ENCODE data around the gene PYGL. TPM values are rescaled to one million over a fixed set of nuclear protein-coding genes. Genes with fewer than 3 reads are reported as not detected.
"Not testable (repeated sequence)": the region's sequence is repeated elsewhere in the genome, so short reads cannot be mapped to it uniquely, and the experiment has no call there.

PYGL gene
- total RNA-seq, 2 experiments from 2014 or later = not detected

DNA sequence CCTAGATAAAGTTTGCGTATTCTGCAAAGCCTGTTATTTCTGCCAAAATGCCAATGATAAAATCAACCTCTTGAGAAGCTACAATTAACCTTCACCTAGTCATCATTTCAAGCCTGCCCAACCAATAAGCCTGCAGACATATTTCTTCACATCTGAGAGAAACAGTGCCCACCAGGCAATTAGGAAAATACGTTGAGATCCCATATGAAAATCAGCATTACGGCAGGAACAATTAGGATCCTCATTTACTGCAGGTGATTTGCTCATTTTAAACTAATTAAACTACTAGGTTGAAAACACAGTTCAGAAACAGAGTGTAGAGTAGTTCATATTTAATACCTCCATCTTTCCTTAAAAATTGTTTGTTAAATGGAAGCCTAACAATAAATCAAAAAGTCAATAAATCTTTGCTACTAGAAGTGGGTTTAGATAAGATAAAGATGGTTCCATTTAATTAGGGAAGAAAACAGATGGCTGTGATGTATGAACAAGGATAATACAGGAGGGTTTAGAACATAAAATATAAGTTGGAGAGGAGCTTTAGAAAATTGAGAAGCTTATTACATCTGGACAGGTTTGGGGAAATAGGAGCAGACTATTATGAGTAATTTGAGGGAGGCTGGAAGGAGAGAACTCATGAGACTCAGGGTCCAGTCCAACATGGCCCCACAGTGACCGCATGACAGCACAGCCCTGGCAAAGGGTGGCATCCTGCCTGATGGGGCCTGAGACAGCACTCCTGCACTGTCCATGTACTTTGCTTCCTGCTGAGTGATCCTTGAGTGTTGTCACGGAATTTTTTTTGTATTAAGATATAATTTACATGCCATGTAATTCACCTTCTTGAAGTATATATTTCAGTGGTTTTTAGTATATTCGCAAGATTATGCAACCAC, 26.9 kb upstream of the PYGL start:
- ChIA-PET POLR2A (no interaction called here), CTCF (interaction anchor here (0.6 kb wide), 1 partner anchor 197 kb away, joined by 3 read pairs; no protein-coding TSS in a partner anchor)
- H3K4me3 Mint-ChIP-seq = no peak overlapping the region
- H3K27me3 Mint-ChIP-seq (ENCODE audit: low read depth) = peaks cover 3% of the 10 kb centered on the region
- no peaks in the 10 kb centered on the region for H3K36me3 Mint-ChIP-seq (ENCODE audit: low read depth)
- no peaks in the 10 kb centered on the region for H3K4me1 Mint-ChIP-seq (ENCODE audit: low read depth)
- no peak for ATAC-seq
- no peaks in the 10 kb centered on the region for H3K9me3 Mint-ChIP-seq (ENCODE audit: insufficient read depth)
- DNase-seq = no peak
- H3K27ac Mint-ChIP-seq = no peak overlapping the region

DNA sequence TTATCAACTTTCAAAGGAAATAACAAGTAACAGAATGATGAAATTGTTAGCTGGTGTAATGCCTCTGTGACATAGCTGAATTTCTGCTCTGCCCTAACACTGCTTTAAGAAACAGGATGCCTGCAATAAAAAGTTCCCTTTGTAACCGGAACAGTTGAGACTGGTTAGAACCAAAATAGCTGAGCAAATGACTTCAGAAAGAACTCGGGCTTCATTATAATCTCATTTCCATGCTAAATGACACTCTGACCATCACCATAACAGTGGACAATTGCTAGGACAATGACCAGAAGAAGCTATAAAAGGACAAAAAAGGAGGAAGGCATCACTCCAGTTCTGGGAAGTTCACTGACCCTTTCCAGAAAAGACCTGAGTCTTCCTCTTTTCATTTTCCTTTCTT, 23.5 kb upstream of the PYGL start:
- peaks cover 2% of the 10 kb centered on the region for H3K27me3 Mint-ChIP-seq (ENCODE audit: low read depth)
- no peak overlapping the region for H3K4me3 Mint-ChIP-seq
- CTCF ChIA-PET = no interaction called here
- no peaks in the 10 kb centered on the region for H3K9me3 Mint-ChIP-seq (ENCODE audit: insufficient read depth)
- no peak for ATAC-seq
- no peaks in the 10 kb centered on the region for H3K36me3 Mint-ChIP-seq (ENCODE audit: low read depth)
- no peak for DNase-seq
- no peaks in the 10 kb centered on the region for H3K4me1 Mint-ChIP-seq (ENCODE audit: low read depth)
- no peak overlapping the region for H3K27ac Mint-ChIP-seq
- POLR2A ChIA-PET = no interaction called here

DNA sequence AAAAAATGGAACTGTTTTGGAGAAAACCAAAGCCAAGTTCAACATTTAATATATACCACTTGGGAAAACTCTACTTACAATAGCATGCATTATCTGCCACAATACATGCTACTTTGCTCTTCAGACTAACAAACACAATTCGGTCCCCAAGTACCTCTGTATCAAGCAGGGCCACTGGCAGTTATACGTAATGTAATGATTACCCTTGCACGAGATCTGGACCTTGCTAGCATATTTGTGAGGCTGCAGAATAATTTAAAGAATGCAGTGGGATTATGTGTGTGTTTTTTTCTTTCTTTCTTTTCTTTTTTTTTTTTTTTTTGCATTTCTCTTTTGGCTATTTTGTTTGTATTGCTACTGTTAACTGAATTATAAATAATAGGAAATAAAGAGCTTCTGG, 22.8 kb upstream of the PYGL start:
- Mint-ChIP-seq H3K27ac (no peak overlapping the region), H3K36me3 (ENCODE audit: low read depth) (no peaks in the 10 kb centered on the region), H3K9me3 (ENCODE audit: insufficient read depth) (no peaks in the 10 kb centered on the region), H3K4me3 (no peak overlapping the region), H3K27me3 (ENCODE audit: low read depth) (peaks cover 2% of the 10 kb centered on the region), H3K4me1 (ENCODE audit: low read depth) (no peaks in the 10 kb centered on the region)
- ATAC-seq (no peak), DNase-seq (no peak)
- CTCF ChIA-PET = no interaction called here
- POLR2A ChIA-PET = no interaction called here

DNA sequence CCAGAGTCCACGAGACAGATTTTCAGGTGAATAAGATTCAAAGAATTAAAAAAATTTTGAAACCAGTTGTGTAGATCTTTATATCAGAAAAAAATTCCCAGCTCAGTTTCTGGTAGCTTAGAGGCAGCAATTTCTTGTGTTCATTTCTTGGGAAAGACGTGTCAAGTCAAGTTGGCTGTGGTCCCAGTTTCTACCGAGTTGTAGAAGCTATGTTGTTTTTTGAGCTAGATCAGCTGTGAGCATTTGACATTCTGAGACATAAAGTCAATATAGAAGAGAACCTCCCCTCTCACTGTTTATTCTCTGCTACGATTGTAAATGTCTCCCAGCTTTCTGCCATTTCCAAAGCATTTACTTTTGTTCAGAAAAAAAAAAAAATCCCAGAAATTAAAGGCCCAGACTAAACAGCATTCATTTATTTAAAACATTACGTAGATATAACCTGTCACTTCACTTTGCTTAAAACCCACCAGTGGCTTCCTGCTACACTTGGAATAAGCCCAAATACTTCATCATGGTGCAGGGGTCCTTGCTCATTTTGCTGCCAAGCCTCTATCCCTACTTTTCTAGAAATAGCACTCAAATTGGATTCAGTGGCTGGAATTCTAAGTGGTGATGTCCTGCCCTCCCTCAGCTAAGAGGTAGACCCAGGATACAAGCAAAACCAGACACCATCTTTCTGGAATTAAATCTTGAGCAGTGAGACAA, 20.6 kb upstream of the PYGL start:
- H3K4me3 Mint-ChIP-seq = no peak overlapping the region
- no peak for DNase-seq
- CTCF ChIA-PET = no interaction called here
- POLR2A ChIA-PET = no interaction called here
- peaks cover 2% of the 10 kb centered on the region for H3K27me3 Mint-ChIP-seq (ENCODE audit: low read depth)
- H3K9me3 Mint-ChIP-seq (ENCODE audit: insufficient read depth) = no peaks in the 10 kb centered on the region
- H3K27ac Mint-ChIP-seq = no peak overlapping the region
- no peaks in the 10 kb centered on the region for H3K4me1 Mint-ChIP-seq (ENCODE audit: low read depth)
- H3K36me3 Mint-ChIP-seq (ENCODE audit: low read depth) = no peaks in the 10 kb centered on the region
- ATAC-seq = no peak

DNA sequence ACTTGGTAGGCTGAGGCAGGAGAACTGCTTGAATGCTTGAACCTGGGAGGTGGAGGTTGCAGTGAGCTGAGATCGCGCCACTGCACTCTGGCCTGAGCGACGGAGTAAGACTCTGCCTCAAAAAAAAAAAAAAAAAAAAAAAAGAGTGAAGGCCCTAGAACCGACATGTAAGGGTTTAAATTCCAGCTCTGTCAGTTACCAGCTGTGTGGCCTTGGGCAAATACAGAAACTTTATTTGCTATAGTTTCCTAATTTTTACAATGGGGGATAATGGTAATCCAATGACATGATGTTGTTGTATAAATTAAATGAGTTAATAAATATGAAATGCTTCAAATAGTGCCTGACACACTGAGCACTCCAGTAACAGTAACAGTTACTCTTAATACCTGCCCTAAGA, 19.6 kb upstream of the PYGL start:
- CTCF ChIA-PET = no interaction called here
- H3K27ac Mint-ChIP-seq = no peak overlapping the region

DNA sequence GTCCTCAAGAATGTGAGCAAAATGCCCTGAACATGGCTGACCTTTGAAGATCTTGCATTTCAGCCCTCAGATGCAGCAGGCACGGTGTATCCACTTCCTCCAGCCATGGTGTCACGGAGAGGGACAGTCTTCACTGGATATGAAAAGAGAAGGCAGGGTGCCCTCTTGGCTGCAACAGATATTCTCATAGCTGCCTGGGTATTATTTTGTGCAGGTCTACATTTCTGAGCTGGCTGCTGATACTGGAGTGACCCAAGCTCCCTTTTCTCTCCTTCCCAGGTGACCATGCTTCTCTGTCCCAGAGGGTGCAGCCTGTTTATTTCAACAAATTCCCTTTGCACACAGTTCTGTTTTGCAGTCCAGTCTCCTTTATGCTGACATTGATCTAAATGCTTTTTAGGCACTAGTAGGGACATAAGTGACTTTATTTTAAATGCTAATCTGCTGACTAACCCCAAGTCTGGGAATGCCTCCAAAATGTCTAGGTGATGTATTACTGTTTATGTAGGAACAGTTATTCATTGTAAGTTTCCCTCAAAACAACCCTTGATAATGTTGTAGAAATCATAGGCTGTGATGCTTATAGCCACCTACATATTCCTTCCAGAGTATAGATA, 17.4 kb upstream of the PYGL start:
- ATAC-seq (no peak), DNase-seq (no peak)
- H3K36me3 Mint-ChIP-seq (ENCODE audit: low read depth) = no peaks in the 10 kb centered on the region
- H3K27me3 Mint-ChIP-seq (ENCODE audit: low read depth) = no peaks in the 10 kb centered on the region
- H3K27ac Mint-ChIP-seq = no peak overlapping the region
- no peaks in the 10 kb centered on the region for H3K4me1 Mint-ChIP-seq (ENCODE audit: low read depth)
- no peak overlapping the region for H3K4me3 Mint-ChIP-seq
- ChIA-PET CTCF (no interaction called here), POLR2A (no interaction called here)
- no peaks in the 10 kb centered on the region for H3K9me3 Mint-ChIP-seq (ENCODE audit: insufficient read depth)

More for the DNA sequence above, 19.6 kb upstream of the PYGL start:
- ATAC-seq (no peak), DNase-seq (no peak)
- H3K36me3 Mint-ChIP-seq (ENCODE audit: low read depth) = no peaks in the 10 kb centered on the region
- H3K4me3 Mint-ChIP-seq = no peak overlapping the region
- peaks cover 2% of the 10 kb centered on the region for H3K27me3 Mint-ChIP-seq (ENCODE audit: low read depth)
- H3K9me3 Mint-ChIP-seq (ENCODE audit: insufficient read depth) = no peaks in the 10 kb centered on the region
- POLR2A ChIA-PET = no interaction called here
- H3K4me1 Mint-ChIP-seq (ENCODE audit: low read depth) = no peaks in the 10 kb centered on the region

DNA sequence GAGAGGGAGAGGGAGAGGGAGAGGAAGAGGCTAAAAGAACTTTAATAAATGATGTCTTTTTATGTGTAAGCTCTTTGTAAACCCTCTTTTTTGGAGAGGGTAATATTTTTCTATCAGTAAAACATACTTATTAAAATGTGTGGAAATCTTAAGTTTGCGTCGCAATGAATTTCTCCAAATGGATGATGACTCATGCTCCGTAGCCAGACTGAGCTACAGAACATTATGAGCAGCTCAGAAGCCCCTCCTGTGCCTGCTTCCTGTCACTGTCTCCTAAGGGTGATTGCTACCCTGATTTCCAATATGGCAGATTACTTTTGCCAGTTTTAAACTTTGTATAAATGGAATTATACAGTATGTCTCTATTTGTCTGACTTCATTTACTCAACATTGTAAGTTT, 13.0 kb upstream of the PYGL start:
- ChIA-PET POLR2A (interaction anchor here (0.8 kb wide), 1 partner anchor 9 kb away, joined by 3 read pairs; no protein-coding TSS in a partner anchor), CTCF (no interaction called here)
- no peak for DNase-seq
- Mint-ChIP-seq H3K36me3 (ENCODE audit: low read depth) (no peaks in the 10 kb centered on the region), H3K27ac (no peak overlapping the region), H3K27me3 (ENCODE audit: low read depth) (peaks cover 4% of the 10 kb centered on the region), H3K9me3 (ENCODE audit: insufficient read depth) (no peaks in the 10 kb centered on the region), H3K4me3 (no peak overlapping the region), H3K4me1 (ENCODE audit: low read depth) (no peaks in the 10 kb centered on the region)
- ATAC-seq = no peak

DNA sequence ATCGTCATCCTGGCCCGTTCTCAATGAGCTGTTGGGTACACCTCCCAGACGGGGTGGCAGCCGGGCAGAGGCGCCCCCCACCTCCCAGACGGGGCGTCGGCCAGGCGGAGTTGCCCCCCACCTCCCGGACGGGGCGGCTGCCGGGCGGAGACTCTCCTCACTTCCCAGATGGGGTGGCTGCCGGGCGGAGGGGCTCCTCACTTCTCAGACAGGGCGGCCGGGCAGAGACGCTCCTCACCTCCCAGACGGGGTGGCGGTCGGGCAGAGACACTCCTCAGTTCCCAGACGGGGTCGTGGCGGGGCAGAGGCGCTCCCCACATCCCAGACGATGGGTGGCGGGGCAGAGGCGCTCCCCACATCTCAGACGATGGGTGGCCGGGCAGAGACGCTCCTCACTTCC, 12.1 kb upstream of the PYGL start:
- H3K36me3 Mint-ChIP-seq (ENCODE audit: low read depth); H3K4me3 Mint-ChIP-seq; H3K27me3 Mint-ChIP-seq (ENCODE audit: low read depth); CTCF ChIA-PET; H3K4me1 Mint-ChIP-seq (ENCODE audit: low read depth); H3K27ac Mint-ChIP-seq; H3K9me3 Mint-ChIP-seq (ENCODE audit: insufficient read depth); POLR2A ChIA-PET; DNase-seq; ATAC-seq: not testable (repeated sequence)

DNA sequence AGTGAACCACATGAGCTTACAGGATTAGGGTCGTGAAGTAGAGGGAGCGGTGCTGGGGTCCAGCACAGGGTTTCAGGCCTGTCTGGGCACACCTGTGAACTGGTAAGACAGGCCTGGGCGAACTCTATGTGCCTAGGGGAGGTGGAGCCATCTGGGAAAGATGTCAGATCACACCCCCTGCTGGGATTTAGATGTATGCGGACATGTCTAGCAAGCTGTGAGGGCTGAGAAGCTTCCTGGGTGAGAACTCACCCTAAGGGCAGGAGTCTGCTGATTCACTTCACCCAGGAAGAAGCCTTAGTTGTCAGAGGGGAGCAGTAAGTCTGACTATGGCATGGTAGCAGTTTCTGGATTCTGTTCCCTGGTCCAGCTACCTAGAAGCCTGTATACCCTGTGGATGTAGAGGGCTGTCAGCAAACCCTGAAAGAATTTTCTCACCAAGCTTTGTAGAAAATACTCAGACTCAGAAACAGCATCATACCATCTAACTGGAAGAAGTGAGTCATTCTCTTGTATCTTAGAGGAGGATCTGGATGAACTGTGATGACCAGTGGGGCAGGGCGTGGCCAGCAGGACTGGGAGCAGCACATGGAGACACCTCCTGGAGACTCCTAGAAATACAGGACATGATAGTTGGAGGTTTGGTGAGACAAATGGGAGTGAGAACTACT, 11.2 kb upstream of the PYGL start:
- CTCF ChIA-PET = interaction anchor here (1.0 kb wide), 1 partner anchor 29 kb away, joined by 3 read pairs; no protein-coding TSS in a partner anchor
- H3K9me3 Mint-ChIP-seq (ENCODE audit: insufficient read depth) = no peaks in the 10 kb centered on the region
- POLR2A ChIA-PET = interaction anchor here (0.6 kb wide), 1 partner anchor 164 kb away, joined by 6 read pairs; no protein-coding TSS in a partner anchor
- no peak overlapping the region for H3K4me3 Mint-ChIP-seq
- no peaks in the 10 kb centered on the region for H3K36me3 Mint-ChIP-seq (ENCODE audit: low read depth)
- H3K4me1 Mint-ChIP-seq (ENCODE audit: low read depth) = no peaks in the 10 kb centered on the region
- ATAC-seq (no peak), DNase-seq (no peak)
- peaks cover 4% of the 10 kb centered on the region for H3K27me3 Mint-ChIP-seq (ENCODE audit: low read depth)
- H3K27ac Mint-ChIP-seq = no peak overlapping the region

DNA sequence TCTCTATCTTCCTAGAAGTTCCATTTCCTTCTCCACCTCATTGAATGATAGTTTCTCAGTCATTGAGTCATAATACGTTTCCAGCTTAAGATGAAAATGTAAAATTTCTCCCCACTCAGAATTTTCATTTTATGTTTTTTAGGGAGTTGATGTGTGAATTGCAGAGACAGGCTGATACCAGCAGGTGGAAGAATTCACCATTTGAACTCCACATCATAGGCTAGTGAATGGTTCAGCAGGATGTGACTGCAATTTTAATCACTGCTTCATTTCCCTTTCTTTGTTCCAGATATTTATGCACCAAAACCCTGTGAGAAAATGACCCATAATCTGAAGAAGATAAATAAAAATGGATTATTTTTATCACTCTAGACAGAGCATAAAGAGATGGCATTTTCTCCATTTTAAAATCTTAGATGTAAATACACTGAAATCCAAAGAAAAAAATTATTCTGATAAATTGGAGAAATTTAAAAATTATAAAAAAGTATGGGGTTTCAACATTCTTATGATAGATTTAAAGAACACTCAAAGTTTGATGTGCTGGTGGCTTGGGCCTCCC, 10.6 kb upstream of the PYGL start:
- H3K27ac Mint-ChIP-seq = no peak overlapping the region
- CTCF ChIA-PET = interaction anchor here (1.0 kb wide), 1 partner anchor 30 kb away, joined by 3 read pairs; no protein-coding TSS in a partner anchor
- no peaks in the 10 kb centered on the region for H3K4me1 Mint-ChIP-seq (ENCODE audit: low read depth)
- no peak for ATAC-seq
- POLR2A ChIA-PET = interaction anchor here (0.6 kb wide), 1 partner anchor 163 kb away, joined by 6 read pairs; no protein-coding TSS in a partner anchor
- H3K9me3 Mint-ChIP-seq (ENCODE audit: insufficient read depth) = no peaks in the 10 kb centered on the region
- no peak overlapping the region for H3K4me3 Mint-ChIP-seq
- H3K27me3 Mint-ChIP-seq (ENCODE audit: low read depth) = peaks cover 4% of the 10 kb centered on the region
- no peak for DNase-seq
- H3K36me3 Mint-ChIP-seq (ENCODE audit: low read depth) = no peaks in the 10 kb centered on the region

DNA sequence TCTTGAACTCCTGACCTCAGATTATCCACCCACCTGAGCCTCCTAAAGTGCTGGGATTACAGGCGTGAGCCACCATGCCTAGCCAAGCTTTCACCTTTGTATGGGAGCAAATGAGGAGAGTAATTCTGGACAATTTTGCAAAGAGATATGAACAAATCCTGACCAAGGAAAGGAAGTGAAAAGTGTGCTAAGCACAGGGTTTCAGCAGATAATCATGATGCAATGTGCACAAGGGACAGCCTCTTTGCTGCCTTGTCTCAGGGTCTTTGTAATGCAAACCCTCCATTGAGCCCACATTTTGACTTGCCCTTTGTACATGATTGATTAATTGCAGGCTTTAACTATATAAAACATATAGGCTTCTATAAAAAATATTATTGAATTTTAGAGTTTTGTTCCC, 9.2 kb upstream of the PYGL start:
- Mint-ChIP-seq H3K27ac (no peak overlapping the region), H3K9me3 (ENCODE audit: insufficient read depth) (no peaks in the 10 kb centered on the region), H3K4me3 (no peak overlapping the region), H3K36me3 (ENCODE audit: low read depth) (no peaks in the 10 kb centered on the region), H3K4me1 (ENCODE audit: low read depth) (no peaks in the 10 kb centered on the region), H3K27me3 (ENCODE audit: low read depth) (peaks cover 4% of the 10 kb centered on the region)
- POLR2A ChIA-PET = no interaction called here
- ATAC-seq = no peak
- no peak for DNase-seq
- CTCF ChIA-PET = interaction anchor here (1.0 kb wide), 1 partner anchor 108 kb away, joined by 3 read pairs; no protein-coding TSS in a partner anchor

Data from activated CD8-positive, alpha-beta T cell treated with anti-CD3 and anti-CD28 coated beads, Interleukin-2, amount 10 ng/mL, durations not matched to agents 7 days and 5 days (primary cell).